ENCODE measurements around the gene BTBD3.

BTBD3 gene

GRCh38 chr20:11917663-11918062 lies at the start of gene BTBD3:
Gene BTBD3 (plus strand): TSS chr20:11917893. CDS start chr20:11918276, 383 bp downstream.
- no peak for DNase-seq (ENCODE audit: low read depth, low spot score)

DNA sequence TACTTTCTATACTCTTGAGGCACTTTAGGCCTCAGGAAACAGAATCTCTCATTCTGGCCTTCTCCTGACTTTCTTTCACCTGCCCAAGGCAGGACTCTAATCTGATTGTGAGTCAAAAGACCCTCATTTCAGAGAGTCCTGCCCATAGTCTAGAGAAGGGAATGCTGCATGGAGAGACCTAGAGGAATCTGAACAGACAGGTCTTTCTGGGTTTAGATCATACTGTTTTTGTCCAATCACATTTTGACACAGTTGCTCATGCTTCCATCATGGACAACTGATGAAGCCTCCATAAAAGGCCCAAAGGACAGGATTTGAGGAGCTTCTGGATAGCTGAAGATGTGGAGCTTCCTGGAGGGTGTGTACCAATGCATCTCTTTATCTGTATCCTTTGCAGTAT lies 48.1 kb upstream of the BTBD3 start:
- DNase-seq (ENCODE audit: low read depth, low spot score): no peak

DNA sequence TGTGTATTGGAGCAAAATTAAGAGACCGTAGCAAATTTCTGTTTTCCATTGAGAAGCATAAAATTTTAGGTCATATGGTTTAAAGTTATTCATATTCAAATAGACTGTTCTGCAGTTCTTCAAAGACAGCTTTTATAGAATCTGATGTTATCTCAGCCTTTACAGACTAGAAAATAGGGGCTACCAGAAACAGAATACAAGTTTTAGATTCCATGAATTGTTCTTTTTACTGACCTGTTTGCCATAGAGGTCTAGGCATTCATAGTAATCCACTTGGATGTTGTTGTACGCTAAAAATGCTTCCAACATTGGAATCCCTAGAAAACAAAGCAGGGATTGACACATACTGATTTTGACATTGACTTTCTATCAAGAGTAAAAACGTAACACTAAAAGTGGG lies 47.3 kb upstream of the BTBD3 start:
- DNase-seq (ENCODE audit: low read depth, low spot score): no peak

DNA sequence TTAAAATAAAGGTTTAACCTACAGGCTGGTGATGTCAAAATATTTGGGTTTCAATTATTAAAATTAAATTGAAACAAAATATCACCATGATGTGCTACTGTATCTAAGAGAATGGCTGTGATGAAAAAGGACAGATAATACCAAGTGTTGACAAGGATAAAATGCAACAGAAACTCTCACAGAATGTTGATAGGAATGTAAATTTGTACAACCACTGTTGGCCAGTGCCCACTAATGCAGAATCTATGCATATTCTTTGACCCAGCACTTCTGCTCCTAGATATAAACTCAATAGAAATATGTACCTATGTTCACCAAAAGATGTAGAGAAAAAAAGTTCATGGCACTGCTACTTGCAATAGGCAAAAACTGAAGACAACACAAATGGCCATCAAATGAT lies 41.1 kb upstream of the BTBD3 start:
- no peak for DNase-seq (ENCODE audit: low read depth, low spot score)

DNA sequence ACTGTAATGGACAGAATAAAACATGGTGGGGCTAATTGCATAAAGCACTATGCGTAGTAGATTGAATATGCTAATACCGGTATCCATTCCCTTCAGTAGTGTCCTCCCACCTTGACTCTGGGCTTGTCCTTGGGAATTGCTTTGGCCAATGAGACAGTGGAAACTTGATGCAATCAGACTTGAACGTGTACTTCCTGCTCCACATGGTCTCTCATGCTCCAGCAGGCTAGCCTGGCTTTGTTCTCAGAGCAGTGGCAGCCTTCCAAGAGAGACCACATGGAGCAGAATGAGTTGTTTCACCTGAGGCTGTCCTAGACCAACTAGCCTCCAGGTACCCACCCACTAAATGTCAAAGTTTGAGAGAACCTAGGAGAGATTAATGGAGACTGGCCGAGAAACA lies 37.0 kb upstream of the BTBD3 start:
- DNase-seq (ENCODE audit: low read depth, low spot score): no peak

DNA sequence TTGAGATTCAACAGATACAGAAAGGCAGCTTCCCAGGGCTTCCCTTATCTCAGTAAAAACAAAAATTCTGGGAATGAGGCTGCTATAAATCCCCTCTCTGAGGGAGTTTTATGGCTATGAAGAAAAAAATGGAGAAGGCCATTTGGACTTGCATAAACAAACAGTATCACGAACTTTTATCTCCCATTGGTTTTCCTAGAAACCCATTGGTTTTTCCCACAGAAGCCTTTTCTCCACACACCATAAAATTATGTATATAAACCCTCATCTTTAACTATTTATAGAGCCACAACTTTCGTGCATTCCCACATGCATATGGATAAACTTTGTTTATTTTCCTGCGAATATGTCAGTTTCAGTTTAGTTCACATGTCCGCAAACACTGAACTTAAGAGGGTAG lies 36.2 kb upstream of the BTBD3 start:
- DNase-seq (ENCODE audit: low read depth, low spot score): no peak

- no peak for DNase-seq (ENCODE audit: low read depth, low spot score)
These were observed 35.0 kb upstream of the BTBD3 start for GRCh38 chr20:11882651-11883050.

DNA sequence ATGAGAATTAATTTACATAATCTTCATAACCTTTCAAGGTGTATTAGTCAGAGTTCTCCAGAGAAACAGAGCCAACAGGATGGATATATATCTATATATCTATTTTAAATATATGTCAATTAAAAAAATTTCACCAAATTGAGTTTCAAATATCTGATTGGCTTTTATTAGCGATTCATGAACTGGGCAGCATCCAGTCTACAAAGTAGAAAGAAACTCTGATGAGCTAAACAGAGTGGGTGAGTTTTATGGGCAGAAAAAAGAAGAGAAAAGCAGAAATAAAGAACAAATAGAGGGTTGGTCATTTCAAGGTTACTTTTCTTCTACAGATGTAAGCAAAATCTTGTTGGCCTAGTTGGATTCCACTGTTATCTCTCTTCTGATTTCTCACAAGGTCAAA lies 29.0 kb upstream of the BTBD3 start:
- DNase-seq (ENCODE audit: low read depth, low spot score): no peak

GRCh38 chr20:11890331-11891076 lies 27.2 kb upstream of the BTBD3 start:
- no peak for DNase-seq (ENCODE audit: low read depth, low spot score)

- no peak for DNase-seq (ENCODE audit: low read depth, low spot score)
These were observed 26.5 kb upstream of the BTBD3 start for GRCh38 chr20:11891077-11891775.

GRCh38 chr20:11891776-11892545 lies 25.7 kb upstream of the BTBD3 start:
- no peak for DNase-seq (ENCODE audit: low read depth, low spot score)

DNA sequence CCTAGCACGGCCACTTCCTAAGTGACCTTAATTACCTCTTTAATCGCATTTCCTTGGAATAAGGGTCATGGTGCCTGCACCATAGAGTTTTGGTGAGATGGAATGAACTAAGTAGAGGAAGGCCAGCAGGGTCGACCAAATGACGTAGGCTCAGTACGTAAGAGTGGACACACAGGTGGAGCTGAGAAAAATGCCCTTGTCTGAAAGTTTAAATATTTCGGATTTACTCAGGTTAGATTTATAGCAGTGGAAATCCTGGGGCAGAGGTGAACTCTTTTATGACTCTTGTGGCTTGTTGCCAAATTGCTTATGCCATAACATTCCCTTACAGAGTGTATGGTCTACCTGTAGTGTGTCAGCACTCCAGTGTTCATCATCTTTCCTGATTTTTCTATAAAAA lies 23.6 kb upstream of the BTBD3 start:
- no peak for DNase-seq (ENCODE audit: low read depth, low spot score)

- no peak for DNase-seq (ENCODE audit: low read depth, low spot score)
These were observed 21.8 kb upstream of the BTBD3 start for GRCh38 chr20:11895861-11896387.

GRCh38 chr20:11901127-11901526 lies 16.6 kb upstream of the BTBD3 start:
- no peak for DNase-seq (ENCODE audit: low read depth, low spot score)

GRCh38 chr20:11902285-11902697 lies 15.4 kb upstream of the BTBD3 start:
- no peak for DNase-seq (ENCODE audit: low read depth, low spot score)

- no peak for DNase-seq (ENCODE audit: low read depth, low spot score)
These were observed 12.1 kb upstream of the BTBD3 start for GRCh38 chr20:11905460-11906179.

DNA sequence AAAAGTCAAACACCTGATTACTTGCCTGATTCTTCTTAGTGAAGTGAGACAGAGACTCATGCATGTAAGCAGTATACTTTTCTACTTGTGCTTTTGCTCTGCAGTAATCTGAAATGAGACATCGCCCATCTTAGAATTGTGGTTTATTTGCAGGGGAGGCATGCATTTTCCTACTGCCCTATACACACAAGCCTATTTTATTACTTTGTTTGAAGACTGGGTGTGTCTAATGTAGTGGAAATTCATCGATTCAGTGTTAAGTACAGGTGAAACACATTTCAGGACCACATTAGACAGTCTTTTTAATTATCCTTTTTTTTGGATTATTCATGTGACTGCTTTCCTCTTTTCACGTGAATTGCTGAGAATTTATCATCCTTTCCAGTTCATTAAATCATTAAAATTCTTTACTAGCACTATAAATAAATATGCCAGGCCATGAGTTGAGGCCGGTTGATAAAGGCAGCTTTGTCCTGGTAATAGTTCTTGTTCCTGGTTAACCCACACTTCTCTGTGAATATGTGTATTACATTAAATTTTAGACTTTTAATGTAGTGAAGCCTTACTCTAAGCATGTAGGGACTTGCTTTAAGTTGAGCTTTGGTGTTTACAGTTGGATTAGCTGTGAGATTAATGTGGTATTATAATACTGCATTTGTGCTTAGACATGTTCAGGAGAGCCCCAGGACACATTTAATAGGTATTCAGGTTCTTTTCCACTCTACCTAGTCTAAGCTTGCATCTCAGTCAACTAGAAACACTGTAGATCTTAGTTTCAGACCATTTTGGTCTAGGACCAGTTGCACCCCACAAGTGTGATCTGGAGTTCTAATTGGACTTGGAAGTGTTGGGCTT lies 10.8 kb upstream of the BTBD3 start:
- no peak for DNase-seq (ENCODE audit: low read depth, low spot score)

- DNase-seq (ENCODE audit: low read depth, low spot score): no peak
These were observed 10.1 kb upstream of the BTBD3 start for GRCh38 chr20:11907621-11908020.

DNA sequence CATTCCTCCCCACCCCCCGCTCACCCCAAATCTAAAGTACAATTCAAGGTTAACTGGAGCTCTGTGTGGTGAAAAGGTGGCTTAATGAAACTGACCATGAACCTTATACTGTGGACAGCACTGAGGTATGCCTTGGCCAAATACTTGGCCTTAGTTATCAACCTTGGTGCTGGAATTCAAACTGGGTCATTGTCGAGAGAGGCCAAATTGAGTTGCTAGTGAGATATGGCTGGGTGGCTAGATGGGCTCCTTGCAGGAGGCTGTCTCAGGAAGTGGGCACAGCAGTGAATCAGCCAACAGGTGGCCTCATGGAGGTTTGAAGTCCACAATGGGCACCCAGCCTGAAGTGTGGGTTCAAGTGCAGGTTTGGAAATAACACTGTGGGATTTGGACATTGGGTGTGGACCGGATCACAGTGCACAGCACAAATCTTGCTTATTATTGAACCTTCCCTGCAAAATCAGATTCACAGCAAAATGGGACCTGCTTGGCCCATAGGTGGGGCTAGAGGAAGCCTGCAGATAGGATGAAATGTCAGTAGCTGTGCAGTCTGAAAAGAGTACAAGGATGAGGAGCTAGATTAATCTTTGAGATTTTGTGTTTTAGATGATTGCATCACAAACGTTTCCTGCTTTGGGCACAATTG lies 5.6 kb upstream of the BTBD3 start:
- no peak for DNase-seq (ENCODE audit: low read depth, low spot score)

Data from activated CD4-positive, CD25-positive, alpha-beta regulatory T cell treated with anti-CD3 and anti-CD28 coated beads, Interleukin-2, amount 50 U/mL, for 16 hours (primary cell).